ENCODE results near the gene UBQLNL. TPM values are rescaled to one million over a fixed set of nuclear protein-coding genes. Genes with fewer than 3 reads are reported as not detected.

UBQLNL gene
- total RNA-seq, 1 donor from 2014 or later: 0.79 TPM

DNA sequence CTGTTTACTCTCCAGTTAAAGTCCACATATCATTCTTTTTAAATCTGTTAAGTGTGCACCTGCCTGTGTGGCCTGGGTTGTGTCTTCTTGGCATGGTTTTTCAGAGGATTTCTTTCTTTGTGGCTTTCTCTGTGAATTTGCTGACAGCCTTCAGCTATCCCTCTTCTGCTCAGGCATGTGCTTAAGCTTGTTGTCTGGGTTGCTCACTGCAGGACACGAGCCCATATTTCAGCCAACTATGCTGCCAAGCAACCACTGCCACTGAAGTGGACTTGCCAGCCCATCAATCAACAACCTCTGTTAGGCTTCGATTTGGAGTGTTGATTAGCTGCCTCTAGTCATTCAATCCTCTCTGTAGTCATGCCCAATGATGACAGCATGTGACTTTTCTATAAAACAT is 49.0 kb downstream of the UBQLNL start:
- TF ChIP-seq, protein P1, sequence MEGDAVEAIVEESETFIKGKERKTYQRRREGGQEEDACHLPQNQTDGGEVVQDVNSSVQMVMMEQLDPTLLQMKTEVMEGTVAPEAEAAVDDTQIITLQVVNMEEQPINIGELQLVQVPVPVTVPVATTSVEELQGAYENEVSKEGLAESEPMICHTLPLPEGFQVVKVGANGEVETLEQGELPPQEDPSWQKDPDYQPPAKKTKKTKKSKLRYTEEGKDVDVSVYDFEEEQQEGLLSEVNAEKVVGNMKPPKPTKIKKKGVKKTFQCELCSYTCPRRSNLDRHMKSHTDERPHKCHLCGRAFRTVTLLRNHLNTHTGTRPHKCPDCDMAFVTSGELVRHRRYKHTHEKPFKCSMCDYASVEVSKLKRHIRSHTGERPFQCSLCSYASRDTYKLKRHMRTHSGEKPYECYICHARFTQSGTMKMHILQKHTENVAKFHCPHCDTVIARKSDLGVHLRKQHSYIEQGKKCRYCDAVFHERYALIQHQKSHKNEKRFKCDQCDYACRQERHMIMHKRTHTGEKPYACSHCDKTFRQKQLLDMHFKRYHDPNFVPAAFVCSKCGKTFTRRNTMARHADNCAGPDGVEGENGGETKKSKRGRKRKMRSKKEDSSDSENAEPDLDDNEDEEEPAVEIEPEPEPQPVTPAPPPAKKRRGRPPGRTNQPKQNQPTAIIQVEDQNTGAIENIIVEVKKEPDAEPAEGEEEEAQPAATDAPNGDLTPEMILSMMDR (IDR thresholded peaks at IDR 0.05; ENCODE audit: unreplicated experiment): no peak
- H3K4me3 Mint-ChIP-seq (ENCODE audit: low read depth): no peak overlapping the region
- H3K27ac Mint-ChIP-seq: no peak overlapping the region
- no peaks in the 10 kb centered on the region for H3K9me3 Mint-ChIP-seq (ENCODE audit: low read depth)
- no peak for DNase-seq (ENCODE audit: low spot score, unreplicated experiment)
- no peaks in the 10 kb centered on the region for H3K36me3 Mint-ChIP-seq (ENCODE audit: insufficient read depth)
- peaks cover 6% of the 10 kb centered on the region for H3K4me1 Mint-ChIP-seq (ENCODE audit: low read depth)
- no peaks in the 10 kb centered on the region for H3K27me3 Mint-ChIP-seq

Other genes with a start within 250 kb of the UBQLNL start
- not detected in 2 replicates for gene HBE1, start 246.8 kb downstream of the UBQLNL start, total RNA-seq
- not detected in 2 replicates for gene OR51B4, start 214.8 kb downstream of the UBQLNL start, total RNA-seq
- not detected in 2 replicates for gene OR51B2, start 192.4 kb downstream of the UBQLNL start, total RNA-seq
- gene OR51B5, start 173.2 kb downstream of the UBQLNL start, total RNA-seq: 0.34 and 0.44 TPM in 2 replicates
- not detected in 2 replicates for gene OR51B6, start 165.2 kb downstream of the UBQLNL start, total RNA-seq
- gene OR51M1, start 132.9 kb downstream of the UBQLNL start, total RNA-seq: not detected in 2 replicates
- not detected in 2 replicates for gene OR51Q1, start 94.6 kb downstream of the UBQLNL start, total RNA-seq
- not detected in 2 replicates for gene OR51I1, start 75.2 kb downstream of the UBQLNL start, total RNA-seq
- gene OR51I2, start 67.4 kb downstream of the UBQLNL start, total RNA-seq: not detected in 2 replicates
- not detected in 2 replicates for gene OR52D1, start 28.0 kb downstream of the UBQLNL start, total RNA-seq
- gene UBQLN3, start 6.7 kb downstream of the UBQLNL start, total RNA-seq: not detected in 2 replicates
- 0.26 TPM in 1 of 2 replicates, not detected in the other for gene OR52H1, start 31.8 kb upstream of the UBQLNL start, total RNA-seq
- gene OR52B6, start 64.2 kb upstream of the UBQLNL start, total RNA-seq: not detected in 2 replicates
- 5.4 and 5.8 TPM in 2 replicates for gene TRIM6, start 79.9 kb upstream of the UBQLNL start, total RNA-seq
- gene TRIM34, start 108.3 kb upstream of the UBQLNL start, total RNA-seq: 2.0 TPM in 2 replicates
- 38.9 and 40.8 TPM in 2 replicates for gene TRIM5, start 168.4 kb upstream of the UBQLNL start, total RNA-seq
- 0.89 and 1.7 TPM in 2 replicates for gene TRIM22, start 173.1 kb upstream of the UBQLNL start, total RNA-seq
- not detected in 2 replicates for gene OR56B1, start 219.7 kb upstream of the UBQLNL start, total RNA-seq
- not detected in 2 replicates for gene OR52N4, start 237.5 kb upstream of the UBQLNL start, total RNA-seq

Measured in progenitor cell of endocrine pancreas (in vitro differentiated cells).